ENCODE results near the gene MAP7D3.

The MAP7D3 gene

DNA sequence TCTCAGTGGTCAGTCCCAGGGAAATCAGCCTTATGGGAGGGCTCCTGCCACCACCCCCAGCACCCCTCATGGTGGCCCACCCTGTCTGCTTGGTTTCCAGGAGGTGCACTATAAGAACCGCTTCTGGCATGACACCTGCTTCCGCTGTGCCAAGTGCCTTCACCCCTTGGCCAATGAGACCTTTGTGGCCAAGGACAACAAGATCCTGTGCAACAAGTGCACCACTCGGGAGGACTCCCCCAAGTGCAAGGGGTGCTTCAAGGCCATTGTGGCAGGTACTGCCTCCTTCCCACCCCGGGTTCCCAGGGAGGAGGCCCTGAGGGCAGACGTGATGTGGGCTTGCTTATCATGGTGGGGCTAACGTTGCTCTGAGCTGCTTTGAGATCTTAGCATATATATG, 44.3 kb downstream of the MAP7D3 start:
- no peak overlapping the region for H3K4me3 ChIP-seq (ENCODE audit: low read depth, low read length)
- no peak for TF ChIP-seq CTCF (conservative IDR thresholded peaks at IDR 0.05; ENCODE audit: low read depth, low read length)
- DNase-seq (ENCODE audit: low read depth): no peak

DNA sequence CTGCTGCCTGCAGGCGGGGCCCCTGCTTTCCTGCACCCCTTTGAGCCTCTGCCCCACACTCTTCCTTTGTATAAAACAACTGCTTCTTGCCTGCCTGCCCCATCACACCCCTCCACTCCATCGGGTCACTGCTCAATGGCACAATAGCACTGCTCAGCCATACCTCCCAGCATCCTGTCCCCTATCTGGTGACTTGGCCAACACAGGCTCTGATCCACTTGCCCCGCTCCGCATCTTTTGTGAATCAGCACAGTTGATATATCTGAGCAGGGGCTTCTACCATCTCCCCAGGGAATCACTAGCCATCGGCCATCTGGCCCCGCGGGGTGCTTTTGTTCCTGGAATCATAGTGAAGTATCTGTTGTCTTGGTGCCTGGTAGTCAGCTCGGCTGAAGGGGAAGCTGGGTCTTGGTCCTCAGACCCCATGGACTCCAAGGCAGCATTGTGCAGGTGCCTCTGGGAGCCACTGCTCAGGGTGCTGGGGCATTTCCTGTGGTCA, 45.3 kb downstream of the MAP7D3 start:
- TF ChIP-seq CTCF (conservative IDR thresholded peaks at IDR 0.05; ENCODE audit: low read depth, low read length): no peak
- no peak overlapping the region for H3K4me3 ChIP-seq (ENCODE audit: low read depth, low read length)
- DNase-seq (ENCODE audit: low read depth): no peak

GRCh38 chrX:136204571-136204970, 46.6 kb downstream of the MAP7D3 start:
- peak; percentile 75 for DNase-seq (ENCODE audit: low read depth)
- no peak for TF ChIP-seq CTCF (conservative IDR thresholded peaks at IDR 0.05; ENCODE audit: low read depth, low read length)
- no peak overlapping the region for H3K4me3 ChIP-seq (ENCODE audit: low read depth, low read length)

- no peak for TF ChIP-seq CTCF (conservative IDR thresholded peaks at IDR 0.05; ENCODE audit: low read depth, low read length)
- no peak overlapping the region for H3K4me3 ChIP-seq (ENCODE audit: low read depth, low read length)
- DNase-seq (ENCODE audit: low read depth): no peak
Measured at GRCh38 chrX:136203951-136204350, 47.2 kb downstream of the MAP7D3 start.

DNA sequence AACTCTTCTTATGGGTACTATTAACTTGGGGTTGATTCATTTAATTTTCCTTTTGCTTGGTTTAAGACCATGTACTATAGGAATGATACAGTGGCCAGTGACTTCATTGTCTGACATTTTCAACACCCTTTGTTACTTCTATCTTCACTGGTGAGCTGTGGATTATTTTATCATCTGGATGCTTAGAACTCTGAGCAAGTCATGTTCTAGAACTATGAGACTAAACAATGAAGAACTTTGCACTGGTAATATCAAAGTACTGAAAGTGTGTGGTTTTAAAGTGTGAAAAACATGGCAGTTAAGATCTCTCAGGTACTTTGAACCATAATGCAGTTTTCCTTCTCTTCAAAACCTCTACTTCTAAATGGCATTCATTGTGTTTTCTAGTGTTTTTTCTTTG, 47.8 kb downstream of the MAP7D3 start:
- DNase-seq (ENCODE audit: low read depth): no peak
- no peak for TF ChIP-seq CTCF (conservative IDR thresholded peaks at IDR 0.05; ENCODE audit: low read depth, low read length)
- no peak overlapping the region for H3K4me3 ChIP-seq (ENCODE audit: low read depth, low read length)

DNA sequence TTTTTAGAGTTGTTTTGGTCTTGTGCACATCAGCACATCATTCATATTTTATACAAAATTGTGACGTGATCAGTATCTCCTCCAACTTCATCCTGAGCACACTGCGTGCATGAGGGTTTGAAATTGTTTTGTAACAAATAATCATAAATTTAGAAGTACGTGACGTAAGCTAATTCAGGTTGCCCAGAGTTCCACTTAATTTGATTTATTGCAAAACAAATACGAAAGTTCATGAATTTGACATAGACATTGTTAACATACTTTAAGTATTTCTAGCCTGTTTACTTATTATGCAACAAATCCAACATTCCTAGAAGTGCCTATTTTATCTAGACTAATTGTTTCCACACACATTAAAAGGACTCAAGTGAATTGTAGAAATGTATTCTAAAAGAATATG, 48.3 kb downstream of the MAP7D3 start:
- TF ChIP-seq CTCF (conservative IDR thresholded peaks at IDR 0.05; ENCODE audit: low read depth, low read length): no peak
- DNase-seq (ENCODE audit: low read depth): peak; percentile 64
- no peak overlapping the region for H3K4me3 ChIP-seq (ENCODE audit: low read depth, low read length)

GRCh38 chrX:136201601-136202000, 49.6 kb downstream of the MAP7D3 start:
- no peak overlapping the region for H3K4me3 ChIP-seq (ENCODE audit: low read depth, low read length)
- no peak for TF ChIP-seq CTCF (conservative IDR thresholded peaks at IDR 0.05; ENCODE audit: low read depth, low read length)
- no peak for DNase-seq (ENCODE audit: low read depth)

Measured in choroid plexus epithelial cell (primary cell).